AG09309 (cell line): ENCODE results near the gene CAPN8.

Source experiments
- DNase-seq: peaks from one replicate; pipeline ENCODE4 v3.0.0-alpha.2; 2010; ENCODE audit warnings: low read depth
- H3K4me3 ChIP-seq: 2 replicates; pipeline ENCODE4 v1.5.1; 2011; ENCODE audit warnings: mild to moderate bottlenecking, low read depth, low read length, moderate library complexity; ENCODE audit not compliant: control insufficient read depth
- TF ChIP-seq, protein P1 (sequence below): IDR thresholded peaks from 2 replicates; pipeline ENCODE4 v1.5.1; 2011; ENCODE audit warnings: mild to moderate bottlenecking, low read depth, low read length, inconsistent platforms; ENCODE audit not compliant: insufficient read depth, control insufficient read depth; ENCODE audit errors: missing control alignments

Gene CAPN8

DNA sequence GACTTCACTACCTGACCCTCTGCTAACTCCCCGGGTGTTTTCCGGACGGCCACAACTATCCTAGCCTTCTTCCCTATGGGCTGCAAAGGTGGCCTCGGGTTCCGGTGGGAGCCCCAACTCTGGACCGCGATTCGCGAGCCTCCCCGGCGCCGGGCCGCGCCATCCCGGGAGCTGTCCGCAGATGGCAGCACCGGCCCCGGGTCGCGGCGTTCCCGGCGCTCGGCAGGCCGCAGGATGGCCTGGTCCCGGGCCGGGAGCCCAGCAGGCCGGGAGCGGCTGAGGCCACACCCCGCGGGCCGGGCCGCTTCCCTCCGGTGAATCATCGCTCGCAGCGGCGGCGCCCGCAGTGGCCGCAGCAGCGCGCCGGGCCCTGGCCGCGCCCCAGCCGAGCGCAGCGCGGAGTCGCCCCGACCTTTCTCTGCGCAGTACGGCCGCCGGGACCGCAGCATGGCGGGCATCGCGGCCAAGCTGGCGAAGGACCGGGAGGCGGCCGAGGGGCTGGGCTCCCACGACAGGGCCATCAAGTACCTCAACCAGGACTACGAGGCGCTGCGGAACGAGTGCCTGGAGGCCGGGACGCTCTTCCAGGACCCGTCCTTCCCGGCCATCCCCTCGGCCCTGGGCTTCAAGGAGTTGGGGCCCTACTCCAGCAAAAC, 46.8 kb upstream of the CAPN8 start, which contains the start of gene CAPN2:
CAPN2 (plus strand) TSS at position 346 of the 656 bp plus-strand sequence; CDS start at position 448, 102 bp downstream.
- H3K4me3 ChIP-seq: peak within 1 kb of the TSS; percentile 84
- DNase-seq: no peak

DNA sequence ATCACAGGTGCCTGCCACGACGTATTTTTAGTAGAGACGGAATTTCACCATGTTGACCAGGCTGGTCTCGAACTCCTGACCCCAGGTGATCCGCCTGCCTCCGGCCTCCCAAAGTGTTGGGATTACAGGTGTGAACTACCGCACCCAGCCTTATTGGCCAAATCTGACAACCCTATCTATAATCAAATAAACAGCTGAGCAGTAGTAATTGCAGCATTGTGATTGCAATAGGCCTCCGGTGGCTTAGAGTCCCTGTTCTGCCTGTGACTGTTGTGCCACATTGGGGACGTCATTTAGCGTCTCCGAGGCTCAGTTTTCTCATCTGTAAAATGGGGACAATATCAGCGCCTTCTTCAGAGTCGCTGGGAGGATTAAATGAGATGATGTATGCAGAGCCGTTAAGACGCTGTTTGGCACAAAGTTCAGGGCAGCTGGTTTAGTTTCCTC, 46.3 kb upstream of the CAPN8 start:
- TF ChIP-seq, protein P1, sequence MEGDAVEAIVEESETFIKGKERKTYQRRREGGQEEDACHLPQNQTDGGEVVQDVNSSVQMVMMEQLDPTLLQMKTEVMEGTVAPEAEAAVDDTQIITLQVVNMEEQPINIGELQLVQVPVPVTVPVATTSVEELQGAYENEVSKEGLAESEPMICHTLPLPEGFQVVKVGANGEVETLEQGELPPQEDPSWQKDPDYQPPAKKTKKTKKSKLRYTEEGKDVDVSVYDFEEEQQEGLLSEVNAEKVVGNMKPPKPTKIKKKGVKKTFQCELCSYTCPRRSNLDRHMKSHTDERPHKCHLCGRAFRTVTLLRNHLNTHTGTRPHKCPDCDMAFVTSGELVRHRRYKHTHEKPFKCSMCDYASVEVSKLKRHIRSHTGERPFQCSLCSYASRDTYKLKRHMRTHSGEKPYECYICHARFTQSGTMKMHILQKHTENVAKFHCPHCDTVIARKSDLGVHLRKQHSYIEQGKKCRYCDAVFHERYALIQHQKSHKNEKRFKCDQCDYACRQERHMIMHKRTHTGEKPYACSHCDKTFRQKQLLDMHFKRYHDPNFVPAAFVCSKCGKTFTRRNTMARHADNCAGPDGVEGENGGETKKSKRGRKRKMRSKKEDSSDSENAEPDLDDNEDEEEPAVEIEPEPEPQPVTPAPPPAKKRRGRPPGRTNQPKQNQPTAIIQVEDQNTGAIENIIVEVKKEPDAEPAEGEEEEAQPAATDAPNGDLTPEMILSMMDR: no peak
- H3K4me3 ChIP-seq: peak overlapping the region; percentile 32
- DNase-seq: no peak

More for the DNA sequence above, 46.8 kb upstream of the CAPN8 start, which contains the start of gene CAPN2:
- TF ChIP-seq, protein P1: peak; percentile 53

DNA sequence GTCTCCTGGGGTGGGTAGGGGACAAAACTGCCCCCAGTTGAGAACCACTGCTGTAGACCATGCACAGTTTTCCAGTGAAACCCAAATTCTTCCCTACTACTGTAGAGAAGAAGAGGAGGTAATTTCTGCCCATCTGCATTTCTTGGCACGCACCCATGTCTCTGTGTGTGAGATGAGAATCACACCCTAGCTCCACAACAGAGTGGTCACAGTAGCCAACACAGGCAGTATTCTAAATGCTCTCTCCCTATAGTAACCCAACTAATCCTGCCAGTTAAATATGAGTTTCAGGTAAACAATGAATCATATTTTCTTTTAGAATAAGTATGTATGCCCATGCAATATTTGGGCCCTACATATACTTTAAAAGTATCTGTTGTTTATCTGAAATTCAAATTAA, 45.7 kb upstream of the CAPN8 start:
- DNase-seq: no peak
- TF ChIP-seq, protein P1: no peak
- H3K4me3 ChIP-seq: no peak overlapping the region

DNA sequence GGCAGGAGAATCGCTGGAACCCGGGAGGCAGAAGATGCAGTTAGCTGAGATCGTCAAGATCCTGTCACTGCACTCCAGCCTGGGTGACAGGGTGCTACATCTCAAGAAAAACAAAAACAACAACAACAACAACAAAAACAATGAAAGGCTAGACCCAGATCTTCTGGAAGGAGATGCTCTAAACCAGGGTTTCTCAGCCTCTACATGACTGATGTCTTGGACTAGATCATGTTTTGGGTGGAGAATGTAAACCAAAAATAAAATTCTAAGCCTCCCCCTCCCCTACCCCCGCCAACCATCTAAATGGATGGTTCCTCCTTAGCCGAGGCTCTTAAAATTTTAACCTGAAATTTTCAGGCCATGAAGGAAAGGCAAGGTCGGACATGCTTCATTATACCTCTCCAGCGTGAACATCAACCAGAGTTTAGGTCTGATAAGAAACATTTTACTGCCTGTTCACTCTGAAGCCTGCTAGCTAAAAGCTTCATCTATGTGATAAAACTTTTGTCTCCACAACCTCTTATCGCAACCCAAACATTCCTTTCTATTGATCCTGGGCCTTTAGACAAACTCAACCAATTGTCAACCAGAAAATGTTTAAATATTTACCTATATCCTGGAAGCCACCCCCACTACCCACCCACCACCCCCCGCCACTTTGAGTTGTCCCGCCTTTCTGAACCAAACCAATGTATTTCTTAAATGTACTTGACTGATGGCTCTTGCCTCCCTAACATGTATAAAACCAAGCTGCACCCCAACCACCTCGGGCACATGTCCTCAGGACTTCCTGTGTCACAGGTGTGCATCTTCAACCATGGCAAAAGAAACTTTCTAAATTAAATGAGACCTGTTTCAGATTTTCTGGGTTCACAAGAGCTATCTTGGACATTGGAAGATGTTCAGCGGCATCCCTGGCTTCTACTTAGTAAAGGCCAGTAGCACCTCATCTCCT, 45.0 kb upstream of the CAPN8 start:
- TF ChIP-seq, protein P1: no peak
- H3K4me3 ChIP-seq: no peak overlapping the region
- DNase-seq: no peak

DNA sequence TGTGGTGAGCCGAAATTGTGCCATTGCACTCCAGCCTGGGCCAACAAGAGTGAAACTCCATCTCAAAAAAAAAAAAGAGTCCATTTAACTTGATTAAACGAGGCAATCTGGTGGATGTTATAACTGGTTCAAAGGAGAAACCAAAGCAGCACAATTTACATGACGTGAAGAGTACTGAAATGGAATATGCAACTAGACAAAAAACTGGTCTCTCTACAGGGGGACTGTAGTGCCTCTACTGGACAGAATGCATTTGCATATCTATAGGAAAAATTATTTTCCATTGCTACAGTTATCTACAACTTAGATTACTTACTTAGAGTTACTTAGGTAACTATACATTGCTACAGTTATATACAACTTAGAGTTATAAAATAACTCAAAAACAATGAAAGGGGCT, 44.1 kb upstream of the CAPN8 start:
- TF ChIP-seq, protein P1: peak; percentile 53
- H3K4me3 ChIP-seq: no peak overlapping the region
- no peak for DNase-seq

DNA sequence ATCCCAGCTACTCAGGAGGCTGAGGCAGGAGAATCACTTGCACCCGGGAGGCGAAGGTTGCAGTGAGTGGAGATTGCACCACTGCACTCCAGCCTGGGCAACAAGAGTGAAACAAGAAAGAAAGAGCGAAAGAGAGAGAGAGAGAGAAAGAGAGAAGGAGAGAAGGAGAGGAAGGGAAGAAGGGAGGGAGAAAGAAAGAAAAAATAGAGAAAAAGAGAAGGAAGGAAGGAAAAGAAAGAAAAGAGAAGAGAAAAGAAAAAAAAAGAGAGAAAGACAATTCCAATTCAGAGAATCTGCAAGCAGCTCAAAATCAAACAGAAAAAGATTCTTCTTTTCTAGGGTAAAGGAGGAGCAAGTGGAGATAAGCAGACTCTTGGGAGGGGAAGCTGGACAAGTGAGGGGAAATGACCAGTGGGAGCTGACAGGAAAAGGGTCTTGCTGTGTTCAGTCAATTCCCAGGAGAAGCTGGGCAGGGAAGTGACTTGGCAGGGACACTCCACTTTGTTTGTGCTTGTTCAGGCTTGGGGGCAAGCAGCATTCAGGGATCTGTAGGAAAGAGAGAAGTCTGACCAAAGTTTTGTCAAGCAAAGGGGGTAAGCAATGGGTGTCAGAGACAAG, 43.3 kb upstream of the CAPN8 start:
- H3K4me3 ChIP-seq: no peak overlapping the region
- TF ChIP-seq, protein P1: no peak
- DNase-seq: no peak
